Kidney epithelial cell (primary cell): ENCODE data around the gene NPLOC4. TPM values are rescaled to one million over a fixed set of nuclear protein-coding genes. Genes with fewer than 3 reads are reported as not detected.
A peak's percentile ranks its signal among the peaks of the same experiment; 100 is the strongest.

Source experiments
- DNase-seq: peaks from one replicate; pipeline ENCODE4 v3.0.0-alpha.2; 2010; ENCODE audit warnings: low read depth
- H3K27me3 ChIP-seq: 2 replicates; pipeline ENCODE4 v1.6.0; 2011; ENCODE audit warnings: low read length; ENCODE audit not compliant: control insufficient read depth, insufficient read depth
- H3K36me3 ChIP-seq: 2 replicates; pipeline ENCODE4 v1.5.1; 2011; ENCODE audit warnings: low read length; ENCODE audit not compliant: control insufficient read depth, insufficient read depth
- H3K4me3 ChIP-seq: 2 replicates; pipeline ENCODE4 v1.5.1; 2011; ENCODE audit warnings: low read depth, mild to moderate bottlenecking, control low read depth, low read length
- CTCF ChIP-seq: IDR thresholded peaks from 2 replicates; pipeline ENCODE4 v1.5.1; 2011; ENCODE audit warnings: mild to moderate bottlenecking, moderate library complexity, low read length, control low read depth, inconsistent platforms; ENCODE audit not compliant: insufficient read depth, poor library complexity, severe bottlenecking
- total RNA-seq: library from RNA; depleted of rRNA; stranded (reverse); fragments of >200 nt; gene quantifications from 2 replicates; pipeline ENCODE4 v1.2.3, GENCODE V29; 2015

Gene NPLOC4
- total RNA-seq, 1 donor from 2014 or later = 61.4 TPM

DNA sequence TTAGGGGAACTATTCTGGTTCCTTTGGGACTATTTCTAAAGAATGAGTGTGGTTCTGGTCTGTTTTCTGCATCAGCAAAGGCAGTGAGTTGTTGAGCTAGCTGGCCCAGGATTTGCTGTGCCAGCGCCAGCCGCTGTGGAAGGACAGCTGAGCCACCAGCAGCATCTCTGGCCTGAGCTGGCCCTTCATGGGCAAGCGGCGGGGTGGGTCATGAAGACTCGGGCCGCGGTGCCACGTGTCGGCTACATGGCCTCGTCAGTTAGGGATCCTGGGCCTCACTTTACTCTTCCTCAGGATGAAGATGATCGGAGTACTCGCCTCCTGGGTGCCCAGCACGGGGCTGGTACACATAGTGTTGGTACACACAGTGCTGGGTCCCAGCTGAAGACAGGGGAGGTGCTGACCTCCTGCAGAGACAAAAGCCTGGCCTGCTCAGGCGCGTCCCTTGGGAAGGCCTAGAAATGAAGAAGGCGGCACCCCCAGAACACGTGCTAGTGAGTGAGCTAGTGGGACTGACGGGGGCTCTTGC lies 66.9 kb downstream of the NPLOC4 start:
- no peak for DNase-seq
- H3K36me3 ChIP-seq = peaks cover 4% of the 10 kb centered on the region
- H3K27me3 ChIP-seq = no peaks in the 10 kb centered on the region
- no peak overlapping the region for H3K4me3 ChIP-seq
- no peak for TF ChIP-seq CTCF

DNA sequence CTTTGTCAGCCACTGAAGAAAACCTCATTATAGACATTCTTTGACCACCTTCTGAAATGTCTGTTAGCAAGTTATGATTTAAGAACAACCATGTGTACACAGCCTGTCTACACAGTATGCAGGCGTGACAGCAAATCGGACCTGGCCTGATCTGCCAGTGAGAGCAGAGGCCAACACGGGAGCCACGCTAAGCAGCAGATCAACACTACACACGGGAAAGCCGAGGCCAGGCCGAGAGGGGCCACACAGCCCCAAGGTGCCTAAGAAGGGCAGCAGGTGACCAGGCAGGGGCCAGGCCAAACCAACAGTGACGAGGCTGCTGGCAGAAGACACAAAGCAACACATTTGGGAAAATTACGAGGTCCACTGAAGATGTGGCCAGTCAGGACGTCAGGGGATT lies 68.5 kb downstream of the NPLOC4 start:
- no peaks in the 10 kb centered on the region for H3K27me3 ChIP-seq
- H3K4me3 ChIP-seq = no peak overlapping the region
- H3K36me3 ChIP-seq = peaks cover 4% of the 10 kb centered on the region
- TF ChIP-seq CTCF = no peak
- no peak for DNase-seq

DNA sequence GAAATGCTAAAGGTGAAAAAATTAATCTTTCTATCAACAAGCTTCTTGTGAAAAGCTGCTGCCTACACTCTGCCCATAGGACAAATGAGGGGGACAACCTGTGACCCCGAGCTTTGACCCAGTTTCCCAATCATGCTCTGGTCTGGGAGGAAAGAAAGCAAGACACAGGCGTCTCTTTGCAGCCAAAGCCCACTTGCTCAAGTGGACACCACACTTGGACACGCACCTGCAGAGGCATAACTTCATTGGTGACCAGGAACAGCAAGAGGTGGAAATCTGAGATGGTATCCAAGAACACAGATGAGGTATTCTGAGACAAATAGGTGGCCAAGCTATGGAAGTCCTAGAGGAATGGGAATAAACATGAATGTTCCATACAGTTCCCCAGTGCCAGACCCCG lies 69.7 kb downstream of the NPLOC4 start:
- no peak for TF ChIP-seq CTCF
- DNase-seq = no peak
- H3K4me3 ChIP-seq = no peak overlapping the region
- peaks cover 4% of the 10 kb centered on the region for H3K36me3 ChIP-seq
- H3K27me3 ChIP-seq = no peaks in the 10 kb centered on the region

- H3K36me3 ChIP-seq = peaks cover 4% of the 10 kb centered on the region
- H3K27me3 ChIP-seq = no peaks in the 10 kb centered on the region
- no peak for TF ChIP-seq CTCF
- peak; percentile 85 for DNase-seq
- H3K4me3 ChIP-seq = no peak overlapping the region
Observed at GRCh38 chr17:81566461-81567126, 70.3 kb downstream of the NPLOC4 start.

GRCh38 chr17:81565231-81565630 lies 71.7 kb downstream of the NPLOC4 start:
- DNase-seq = no peak
- Histone ChIP-seq H3K4me3 (no peak overlapping the region), H3K36me3 (peaks cover 2% of the 10 kb centered on the region), H3K27me3 (no peaks in the 10 kb centered on the region)
- no peak for TF ChIP-seq CTCF

DNA sequence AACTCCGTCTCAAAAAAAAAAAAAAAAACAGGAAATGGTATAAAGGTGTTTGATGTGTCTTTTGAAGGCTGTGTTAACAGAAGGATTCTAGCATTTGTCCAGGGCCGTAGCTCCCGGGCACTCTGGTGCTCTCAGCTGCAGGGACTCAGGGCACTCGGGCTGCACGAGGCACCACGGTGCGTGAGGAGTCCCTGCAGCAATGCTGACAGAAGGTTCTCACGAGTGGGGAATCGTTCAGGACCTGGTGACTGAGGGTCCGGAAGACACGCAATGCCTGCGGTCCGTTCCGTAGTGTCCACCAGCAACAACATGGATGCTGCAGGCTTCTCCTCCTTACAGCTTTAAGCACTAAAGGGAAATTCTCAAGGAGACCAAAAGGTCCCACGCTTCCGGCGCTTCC lies 72.1 kb downstream of the NPLOC4 start:
- H3K27me3 ChIP-seq = no peaks in the 10 kb centered on the region
- peaks cover 2% of the 10 kb centered on the region for H3K36me3 ChIP-seq
- no peak for TF ChIP-seq CTCF
- no peak for DNase-seq
- H3K4me3 ChIP-seq = no peak overlapping the region
